Fibroblast of mammary gland (primary cell): ENCODE data around the gene FHAD1.
A peak's percentile ranks its signal among the peaks of the same experiment; 100 is the strongest.

Source experiments
- DNase-seq: peaks from one replicate; pipeline ENCODE4 v3.0.0-alpha.2; 2010; ENCODE audit warnings: low read depth
- H3K4me3 ChIP-seq: 2 replicates; pipeline ENCODE4 v1.5.1; 2011; ENCODE audit warnings: low read depth, mild to moderate bottlenecking, low read length, moderate library complexity; ENCODE audit not compliant: control insufficient read depth
- TF ChIP-seq, protein P1 (sequence below): conservative IDR thresholded peaks from 2 replicates; pipeline ENCODE4 v1.5.1; 2011; ENCODE audit warnings: low read depth, low read length, inconsistent platforms; ENCODE audit not compliant: control insufficient read depth, insufficient read depth

Gene FHAD1

DNA sequence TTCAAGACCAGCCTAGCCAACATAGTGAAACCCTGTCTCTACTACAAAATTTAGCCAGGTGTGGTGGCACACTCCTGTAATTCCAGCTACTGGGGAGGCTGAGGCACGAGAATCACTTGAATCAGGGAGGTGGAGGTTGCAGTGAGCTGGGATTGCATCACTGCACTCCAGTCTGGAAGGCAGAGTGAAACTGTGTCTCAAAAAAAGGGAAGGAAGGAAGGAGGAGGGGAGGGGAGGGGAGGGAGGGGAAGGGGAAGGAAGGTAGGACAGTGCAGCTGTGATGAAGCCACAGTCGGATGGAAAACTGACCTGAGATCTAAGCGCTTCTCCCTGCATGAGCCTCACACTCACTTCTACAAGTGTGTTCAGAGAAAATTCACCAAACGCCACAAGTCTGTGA lies 22.0 kb upstream of the FHAD1 start:
- H3K4me3 ChIP-seq: no peak overlapping the region
- TF ChIP-seq, protein P1, sequence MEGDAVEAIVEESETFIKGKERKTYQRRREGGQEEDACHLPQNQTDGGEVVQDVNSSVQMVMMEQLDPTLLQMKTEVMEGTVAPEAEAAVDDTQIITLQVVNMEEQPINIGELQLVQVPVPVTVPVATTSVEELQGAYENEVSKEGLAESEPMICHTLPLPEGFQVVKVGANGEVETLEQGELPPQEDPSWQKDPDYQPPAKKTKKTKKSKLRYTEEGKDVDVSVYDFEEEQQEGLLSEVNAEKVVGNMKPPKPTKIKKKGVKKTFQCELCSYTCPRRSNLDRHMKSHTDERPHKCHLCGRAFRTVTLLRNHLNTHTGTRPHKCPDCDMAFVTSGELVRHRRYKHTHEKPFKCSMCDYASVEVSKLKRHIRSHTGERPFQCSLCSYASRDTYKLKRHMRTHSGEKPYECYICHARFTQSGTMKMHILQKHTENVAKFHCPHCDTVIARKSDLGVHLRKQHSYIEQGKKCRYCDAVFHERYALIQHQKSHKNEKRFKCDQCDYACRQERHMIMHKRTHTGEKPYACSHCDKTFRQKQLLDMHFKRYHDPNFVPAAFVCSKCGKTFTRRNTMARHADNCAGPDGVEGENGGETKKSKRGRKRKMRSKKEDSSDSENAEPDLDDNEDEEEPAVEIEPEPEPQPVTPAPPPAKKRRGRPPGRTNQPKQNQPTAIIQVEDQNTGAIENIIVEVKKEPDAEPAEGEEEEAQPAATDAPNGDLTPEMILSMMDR: no peak

GRCh38 chr1:15225461-15225860 lies 21.6 kb upstream of the FHAD1 start:
- DNase-seq: no peak
- no peak overlapping the region for H3K4me3 ChIP-seq
- TF ChIP-seq, protein P1: no peak

More for the DNA sequence above, 22.0 kb upstream of the FHAD1 start:
- no peak for DNase-seq

DNA sequence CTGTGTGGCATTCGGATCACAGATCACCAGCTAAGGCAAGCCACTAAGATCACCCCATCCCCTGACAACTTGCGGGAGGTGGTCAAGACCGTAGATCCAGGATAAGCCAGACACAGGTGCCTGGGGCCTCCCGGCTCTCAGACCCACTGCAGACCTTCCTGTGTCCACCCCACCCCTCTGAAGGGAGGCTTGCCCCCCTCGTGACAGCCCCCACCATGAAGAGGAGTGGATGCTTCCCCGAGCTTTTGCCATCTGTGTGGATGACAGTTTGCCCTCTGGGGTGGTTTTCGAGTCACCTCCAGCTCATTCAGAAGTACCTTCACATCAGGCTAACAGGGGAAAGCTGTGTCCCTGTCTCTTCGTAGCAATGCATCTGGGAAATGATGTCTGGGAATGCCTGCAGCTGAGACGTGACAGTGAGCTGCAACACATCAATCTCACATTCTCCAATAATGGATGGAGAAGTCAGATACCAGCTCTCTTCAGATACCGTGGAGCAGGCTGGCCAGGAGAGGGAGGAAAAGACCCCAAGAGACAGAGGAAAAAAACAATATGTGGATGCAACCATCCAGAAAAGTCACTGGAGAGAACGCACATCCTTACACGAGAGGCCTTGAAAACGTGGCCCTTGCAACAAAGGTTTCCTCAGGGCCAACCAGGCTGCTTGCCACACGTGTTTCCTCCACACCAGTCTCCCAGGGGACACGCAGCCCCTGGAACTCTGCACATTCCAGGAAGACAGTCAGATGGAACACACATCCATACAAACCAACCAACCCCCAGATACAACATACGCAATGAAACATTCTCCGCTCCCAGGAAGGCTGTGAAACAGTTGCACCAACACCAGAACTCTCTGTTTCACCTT lies 20.4 kb upstream of the FHAD1 start:
- DNase-seq: no peak
- TF ChIP-seq, protein P1: no peak
- H3K4me3 ChIP-seq: no peak overlapping the region

GRCh38 chr1:15229707-15230131 lies 17.3 kb upstream of the FHAD1 start:
- TF ChIP-seq, protein P1: no peak
- no peak overlapping the region for H3K4me3 ChIP-seq
- no peak for DNase-seq

DNA sequence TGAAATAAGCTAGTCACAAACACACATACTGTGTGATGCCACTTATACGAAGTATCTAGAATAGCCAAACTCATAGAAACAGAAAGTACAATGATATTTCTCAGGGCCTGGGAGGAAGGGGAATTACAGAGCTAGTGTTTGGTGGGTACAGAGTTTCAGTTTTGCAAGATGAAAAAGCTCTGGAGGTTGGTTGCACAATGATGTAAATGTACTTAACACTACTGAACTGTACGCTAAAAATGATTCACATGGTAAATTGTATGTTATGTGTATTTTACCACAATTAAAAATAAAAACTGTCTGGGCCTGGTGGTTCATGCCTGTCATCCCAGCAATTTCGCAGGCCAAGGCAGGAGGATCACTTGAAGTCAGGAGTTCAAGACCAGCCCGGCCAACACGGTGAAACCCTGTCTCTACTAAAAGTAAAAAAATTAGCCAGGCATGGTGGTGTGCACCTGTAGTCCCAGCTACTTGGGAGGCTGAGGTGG lies 15.3 kb upstream of the FHAD1 start:
- no peak overlapping the region for H3K4me3 ChIP-seq
- TF ChIP-seq, protein P1: no peak
- no peak for DNase-seq

GRCh38 chr1:15233689-15234088 lies 13.3 kb upstream of the FHAD1 start:
- DNase-seq: no peak
- H3K4me3 ChIP-seq: no peak overlapping the region
- TF ChIP-seq, protein P1: no peak

DNA sequence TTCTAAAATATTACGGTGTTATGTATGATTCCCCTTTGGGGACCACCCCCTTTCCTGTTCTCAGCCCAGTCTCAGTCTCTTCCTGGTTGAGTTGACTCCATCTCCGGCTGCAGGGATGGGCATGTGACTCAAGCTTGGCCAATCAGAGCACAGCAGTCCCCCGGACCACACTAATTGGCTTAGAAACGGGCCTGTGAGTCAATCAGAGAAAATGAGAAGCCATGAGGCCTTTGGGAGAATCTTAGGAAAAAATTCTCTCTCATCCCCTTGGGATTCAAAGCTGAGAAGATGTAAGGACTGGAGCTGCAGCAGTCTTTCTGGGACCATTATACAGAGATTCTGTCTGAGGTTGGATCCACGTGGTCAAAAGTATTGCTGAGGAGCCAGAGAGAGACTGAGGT lies 10.7 kb upstream of the FHAD1 start:
- TF ChIP-seq, protein P1: no peak
- no peak overlapping the region for H3K4me3 ChIP-seq
- DNase-seq: peak; percentile 47
